ENCODE measurements around the gene KIR2DL4.
"Not testable (repeated sequence)": the region's sequence is repeated elsewhere in the genome, so short reads cannot be mapped to it uniquely, and the experiment has no call there.

The KIR2DL4 gene

GRCh38 chr19:54805665-54806515 is 2.5 kb downstream of the KIR2DL4 start:
- Histone ChIP-seq H3K4me1 (ENCODE audit: control insufficient read depth, low read depth, low read length) (no peaks in the 10 kb centered on the region), H4K8ac (ENCODE audit: low read depth, low read length) (no peak overlapping the region), H3K4me3 (ENCODE audit: low read length) (no peak overlapping the region), H2BK120ac (ENCODE audit: low read depth, low read length) (no peak overlapping the region), H2BK5ac (ENCODE audit: low read length) (no peak overlapping the region), H3K36me3 (ENCODE audit: control insufficient read depth, insufficient read depth, low read length) (no peaks in the 10 kb centered on the region), H2AK5ac (ENCODE audit: low read length) (no peak overlapping the region), H2BK15ac (replicated peaks; ENCODE audit: low read depth) (no peak overlapping the region), H3K23ac (ENCODE audit: low read length) (no peak overlapping the region), H4K5ac (ENCODE audit: low read length) (no peak overlapping the region), H3K4ac (ENCODE audit: low read depth, low read length) (no peak overlapping the region), H3K79me1 (ENCODE audit: low read length) (no peaks in the 10 kb centered on the region), H3K79me2 (ENCODE audit: control insufficient read depth, insufficient read depth, low read length) (no peaks in the 10 kb centered on the region), H3K27me3 (ENCODE audit: insufficient read depth, low read length, poor library complexity) (no peaks in the 10 kb centered on the region), H3K9ac (ENCODE audit: low read length) (no peak overlapping the region), H3K56ac (ENCODE audit: low read length) (no peak overlapping the region), H3K18ac (ENCODE audit: low read length) (no peak overlapping the region), H3K27ac (ENCODE audit: low read depth, low read length) (no peak overlapping the region), H3K4me2 (ENCODE audit: low read length) (no peak overlapping the region)
- no CpG with 5 or more reads among the region's 14 CpGs for WGBS (ENCODE audit: extremely low coverage, insufficient coverage, low lambda C conversion rate)
- no peak for DNase-seq

GRCh38 chr19:54806516-54806838 is 3.1 kb downstream of the KIR2DL4 start:
- Histone ChIP-seq H3K4me3 (ENCODE audit: low read length) (no peak overlapping the region), H2BK15ac (replicated peaks; ENCODE audit: low read depth) (no peak overlapping the region), H3K18ac (ENCODE audit: low read length) (no peak overlapping the region), H3K27me3 (ENCODE audit: insufficient read depth, low read length, poor library complexity) (no peaks in the 10 kb centered on the region), H3K9ac (ENCODE audit: low read length) (no peak overlapping the region), H3K79me2 (ENCODE audit: control insufficient read depth, insufficient read depth, low read length) (no peaks in the 10 kb centered on the region), H3K79me1 (ENCODE audit: low read length) (no peaks in the 10 kb centered on the region), H2BK120ac (ENCODE audit: low read depth, low read length) (no peak overlapping the region), H3K4me2 (ENCODE audit: low read length) (no peak overlapping the region), H3K36me3 (ENCODE audit: control insufficient read depth, insufficient read depth, low read length) (no peaks in the 10 kb centered on the region), H3K4ac (ENCODE audit: low read depth, low read length) (no peak overlapping the region), H3K56ac (ENCODE audit: low read length) (no peak overlapping the region), H2AK5ac (ENCODE audit: low read length) (no peak overlapping the region), H3K4me1 (ENCODE audit: control insufficient read depth, low read depth, low read length) (no peaks in the 10 kb centered on the region), H4K8ac (ENCODE audit: low read depth, low read length) (no peak overlapping the region), H3K23ac (ENCODE audit: low read length) (no peak overlapping the region), H2BK5ac (ENCODE audit: low read length) (no peak overlapping the region), H4K5ac (ENCODE audit: low read length) (no peak overlapping the region), H3K27ac (ENCODE audit: low read depth, low read length) (no peak overlapping the region)
- DNase-seq = no peak
- no CpG with 5 or more reads among the region's 2 CpGs for WGBS (ENCODE audit: extremely low coverage, insufficient coverage, low lambda C conversion rate)

DNA sequence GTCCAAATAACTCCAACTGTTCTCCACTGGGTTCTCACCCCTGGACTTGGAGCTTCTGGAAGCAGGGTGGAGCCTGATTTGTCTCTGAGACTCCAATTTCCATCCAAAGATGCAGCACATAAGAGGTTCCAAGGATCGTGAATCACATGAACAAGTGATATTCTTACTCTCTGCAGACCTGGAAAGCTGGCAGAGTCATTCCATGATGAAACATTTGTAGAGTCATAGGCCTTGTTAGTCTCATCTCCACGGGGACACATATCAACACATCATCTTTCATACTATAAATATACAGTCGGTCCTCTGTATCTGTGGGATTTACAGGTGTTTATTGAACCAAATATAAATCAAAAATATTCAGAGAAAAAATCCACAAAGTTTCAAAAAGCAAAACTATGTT is 11.2 kb downstream of the KIR2DL4 start:
- not testable (repeated sequence) for H2BK120ac ChIP-seq (ENCODE audit: low read depth, low read length); H2AK5ac ChIP-seq (ENCODE audit: low read length); DNase-seq; H3K36me3 ChIP-seq (ENCODE audit: control insufficient read depth, insufficient read depth, low read length); H2BK5ac ChIP-seq (ENCODE audit: low read length); H3K79me2 ChIP-seq (ENCODE audit: control insufficient read depth, insufficient read depth, low read length); H3K27me3 ChIP-seq (ENCODE audit: insufficient read depth, low read length, poor library complexity); H4K5ac ChIP-seq (ENCODE audit: low read length); H3K18ac ChIP-seq (ENCODE audit: low read length); H3K27ac ChIP-seq (ENCODE audit: low read depth, low read length); H3K4me2 ChIP-seq (ENCODE audit: low read length); H3K4me1 ChIP-seq (ENCODE audit: control insufficient read depth, low read depth, low read length); H3K79me1 ChIP-seq (ENCODE audit: low read length); H3K23ac ChIP-seq (ENCODE audit: low read length); H3K9ac ChIP-seq (ENCODE audit: low read length); H4K8ac ChIP-seq (ENCODE audit: low read depth, low read length); H3K56ac ChIP-seq (ENCODE audit: low read length); H3K4me3 ChIP-seq (ENCODE audit: low read length); H2BK15ac ChIP-seq (replicated peaks; ENCODE audit: low read depth); H3K4ac ChIP-seq (ENCODE audit: low read depth, low read length)
- WGBS (ENCODE audit: extremely low coverage, insufficient coverage, low lambda C conversion rate) = no CpG with 5 or more reads among the region's 3 CpGs

- not testable (repeated sequence) for H3K4me1 ChIP-seq (ENCODE audit: control insufficient read depth, low read depth, low read length); H3K56ac ChIP-seq (ENCODE audit: low read length); H3K27ac ChIP-seq (ENCODE audit: low read depth, low read length); H4K5ac ChIP-seq (ENCODE audit: low read length); H3K4ac ChIP-seq (ENCODE audit: low read depth, low read length); H3K4me2 ChIP-seq (ENCODE audit: low read length); DNase-seq; H3K27me3 ChIP-seq (ENCODE audit: insufficient read depth, low read length, poor library complexity); H2AK5ac ChIP-seq (ENCODE audit: low read length); H2BK15ac ChIP-seq (replicated peaks; ENCODE audit: low read depth); H3K18ac ChIP-seq (ENCODE audit: low read length); H3K23ac ChIP-seq (ENCODE audit: low read length); H3K9ac ChIP-seq (ENCODE audit: low read length); H3K36me3 ChIP-seq (ENCODE audit: control insufficient read depth, insufficient read depth, low read length); H3K4me3 ChIP-seq (ENCODE audit: low read length); H3K79me2 ChIP-seq (ENCODE audit: control insufficient read depth, insufficient read depth, low read length); H4K8ac ChIP-seq (ENCODE audit: low read depth, low read length); H3K79me1 ChIP-seq (ENCODE audit: low read length); H2BK120ac ChIP-seq (ENCODE audit: low read depth, low read length); H2BK5ac ChIP-seq (ENCODE audit: low read length)
- no CpG with 5 or more reads among the region's 17 CpGs for WGBS (ENCODE audit: extremely low coverage, insufficient coverage, low lambda C conversion rate)
Measured at GRCh38 chr19:54816251-54816650, 12.8 kb downstream of the KIR2DL4 start, which contains the start of gene KIR3DL1. Gene KIR3DL1, plus strand, starts transcription at chr19:54816468.

- Histone ChIP-seq H2BK5ac (ENCODE audit: low read length) (no peak overlapping the region), H3K27me3 (ENCODE audit: insufficient read depth, low read length, poor library complexity) (no peaks in the 10 kb centered on the region), H3K27ac (ENCODE audit: low read depth, low read length) (no peak overlapping the region), H3K36me3 (ENCODE audit: control insufficient read depth, insufficient read depth, low read length) (no peaks in the 10 kb centered on the region), H3K9ac (ENCODE audit: low read length) (no peak overlapping the region), H3K4me1 (ENCODE audit: control insufficient read depth, low read depth, low read length) (no peaks in the 10 kb centered on the region), H4K8ac (ENCODE audit: low read depth, low read length) (no peak overlapping the region), H3K4me3 (ENCODE audit: low read length) (no peak overlapping the region), H3K18ac (ENCODE audit: low read length) (no peak overlapping the region), H3K56ac (ENCODE audit: low read length) (no peak overlapping the region), H2BK15ac (replicated peaks; ENCODE audit: low read depth) (no peak overlapping the region), H3K79me2 (ENCODE audit: control insufficient read depth, insufficient read depth, low read length) (no peaks in the 10 kb centered on the region), H3K79me1 (ENCODE audit: low read length) (no peaks in the 10 kb centered on the region), H3K4me2 (ENCODE audit: low read length) (no peak overlapping the region), H2BK120ac (ENCODE audit: low read depth, low read length) (no peak overlapping the region), H3K4ac (ENCODE audit: low read depth, low read length) (no peak overlapping the region), H3K23ac (ENCODE audit: low read length) (no peak overlapping the region), H4K5ac (ENCODE audit: low read length) (no peak overlapping the region), H2AK5ac (ENCODE audit: low read length) (no peak overlapping the region)
- no peak for DNase-seq
- no CpG with 5 or more reads among the region's 15 CpGs for WGBS (ENCODE audit: extremely low coverage, insufficient coverage, low lambda C conversion rate)
Measured at GRCh38 chr19:54817670-54818536, 14.5 kb downstream of the KIR2DL4 start.
